ENCODE results near the gene EMID1. TPM values are rescaled to one million over a fixed set of nuclear protein-coding genes. Genes with fewer than 3 reads are reported as not detected.

EMID1 gene
- total RNA-seq, 1 donor from 2014 or later: 6.7 TPM

DNA sequence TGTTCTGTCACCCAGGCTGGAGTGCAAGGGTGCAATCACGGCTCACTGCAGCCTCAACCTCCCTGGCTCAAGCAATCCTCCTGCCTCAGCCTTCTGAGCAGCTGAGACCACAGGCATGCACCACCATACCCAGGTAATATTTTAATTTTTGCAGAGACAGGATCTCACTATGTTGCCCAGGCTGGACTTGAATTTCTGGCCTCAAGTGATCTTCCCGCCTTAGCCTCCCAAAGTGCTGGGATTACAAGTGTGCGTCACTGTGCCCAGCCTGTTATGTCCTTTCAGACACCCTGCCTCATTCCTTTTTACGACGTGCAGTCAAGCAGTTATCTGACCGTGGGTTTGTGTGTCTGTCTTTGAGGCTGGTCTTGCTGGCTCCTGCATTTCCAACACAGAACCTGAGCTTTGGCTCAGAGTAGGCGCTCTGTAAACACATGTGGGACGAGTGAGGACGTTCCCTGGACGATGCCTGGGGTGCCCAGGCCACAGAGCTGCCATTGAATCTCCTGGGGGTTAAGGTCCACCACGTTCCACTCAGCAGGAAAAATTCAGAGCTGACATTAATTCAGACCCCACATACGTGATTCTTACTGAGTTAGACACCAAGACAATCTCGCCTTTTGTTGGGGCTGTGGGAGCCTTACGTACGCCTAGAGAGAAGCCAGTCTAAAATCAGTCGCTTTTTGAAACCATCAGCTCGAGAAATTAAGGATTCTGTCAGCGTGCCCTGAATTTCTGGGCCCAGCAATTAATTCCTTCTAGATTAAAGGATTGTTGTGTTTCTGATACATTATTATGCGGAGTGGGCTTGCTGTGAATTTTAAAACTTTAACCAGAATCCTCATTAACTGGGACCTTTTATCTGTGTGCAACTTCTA is 21.5 kb upstream of the EMID1 start:
- Histone ChIP-seq H3K79me2 (ENCODE audit: low read depth) (no peaks in the 10 kb centered on the region), H3F3A (ENCODE audit: low read depth) (no peaks in the 10 kb centered on the region), H3K27ac (no peak overlapping the region), H2AFZ (replicated peaks) (no peak overlapping the region), H4K20me1 (ENCODE audit: low read depth) (no peaks in the 10 kb centered on the region), H3K36me3 (no peaks in the 10 kb centered on the region), H3K9ac (no peak overlapping the region), H3K27me3 (no peaks in the 10 kb centered on the region), H3K9me3 (ENCODE audit: low read depth) (no peaks in the 10 kb centered on the region), H3K4me2 (no peak overlapping the region), H3K4me1 (peaks cover 14% of the 10 kb centered on the region), H3K4me3 (no peak overlapping the region)
- Mint-ChIP-seq H3K9me3 (peaks cover 6% of the 10 kb centered on the region), H3K27me3 (ENCODE audit: insufficient read depth, low read depth) (peaks cover 5% of the 10 kb centered on the region), H3K27ac (peak overlapping the region; percentile 35), H3K4me3 (no peak overlapping the region), H3K4me1 (peaks cover 28% of the 10 kb centered on the region), H3K36me3 (peaks cover 10% of the 10 kb centered on the region)
- no peak for TF ChIP-seq EZH2phosphoT487 (IDR thresholded peaks at IDR 0.05)
- TF ChIP-seq EZH2 (IDR thresholded peaks at IDR 0.05): no peak
- TF ChIP-seq CTCF (IDR thresholded peaks at IDR 0.05): no peak
- no peak for DNase-seq (ENCODE audit: low spot score)

DNA sequence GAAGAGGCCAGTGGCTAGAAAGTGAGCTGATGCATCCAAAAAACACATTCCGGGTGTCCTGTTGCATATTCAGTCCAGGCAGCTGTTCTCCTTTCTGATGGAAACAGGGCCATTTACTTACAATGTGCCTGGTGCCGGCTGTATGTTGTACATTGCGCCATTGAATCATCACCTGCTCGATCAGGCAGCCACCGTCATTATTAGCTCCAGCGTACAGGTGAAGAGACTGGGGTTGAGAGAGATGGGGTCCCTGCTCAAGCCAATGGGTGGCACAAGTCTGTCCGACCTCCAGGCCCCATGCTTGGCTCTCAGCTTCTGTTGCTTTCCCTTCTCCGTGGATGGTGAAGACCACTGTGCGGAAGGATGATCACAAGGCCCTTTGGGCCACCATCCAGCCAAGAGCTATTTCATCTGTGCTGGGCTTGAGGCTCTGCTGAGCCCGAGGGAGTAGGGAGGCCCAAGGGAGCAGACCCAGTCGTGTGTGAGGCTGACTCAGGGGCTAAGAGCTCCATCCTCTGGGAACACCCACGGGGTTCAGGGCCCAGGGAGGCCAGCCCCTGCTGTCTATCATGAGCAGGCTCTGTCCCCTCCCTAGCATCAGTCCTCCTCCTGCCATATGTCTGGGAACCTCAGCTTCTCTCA is 20.7 kb upstream of the EMID1 start:
- Histone ChIP-seq H3K79me2 (ENCODE audit: low read depth) (no peaks in the 10 kb centered on the region), H3K9me3 (ENCODE audit: low read depth) (no peaks in the 10 kb centered on the region), H3K4me2 (no peak overlapping the region), H3K4me1 (peaks cover 14% of the 10 kb centered on the region), H3K4me3 (no peak overlapping the region), H3K27ac (no peak overlapping the region), H3F3A (ENCODE audit: low read depth) (no peaks in the 10 kb centered on the region), H4K20me1 (ENCODE audit: low read depth) (no peaks in the 10 kb centered on the region), H2AFZ (replicated peaks) (peak overlapping the region; percentile 17), H3K9ac (no peak overlapping the region), H3K36me3 (no peaks in the 10 kb centered on the region), H3K27me3 (no peaks in the 10 kb centered on the region)
- H3K27ac Mint-ChIP-seq: peak overlapping the region; percentile 35
- no peak overlapping the region for H3K4me3 Mint-ChIP-seq
- H3K27me3 Mint-ChIP-seq (ENCODE audit: insufficient read depth, low read depth): peaks cover 5% of the 10 kb centered on the region
- peaks cover 30% of the 10 kb centered on the region for H3K4me1 Mint-ChIP-seq
- TF ChIP-seq EZH2 (IDR thresholded peaks at IDR 0.05): no peak
- no peak for TF ChIP-seq CTCF (IDR thresholded peaks at IDR 0.05)
- TF ChIP-seq EZH2phosphoT487 (IDR thresholded peaks at IDR 0.05): no peak
- H3K36me3 Mint-ChIP-seq: peaks cover 8% of the 10 kb centered on the region
- peaks cover 3% of the 10 kb centered on the region for H3K9me3 Mint-ChIP-seq
- DNase-seq (ENCODE audit: low spot score): no peak

- TF ChIP-seq EZH2phosphoT487 (IDR thresholded peaks at IDR 0.05) (no peak), EZH2 (IDR thresholded peaks at IDR 0.05) (no peak), CTCF (IDR thresholded peaks at IDR 0.05) (no peak)
- Histone ChIP-seq H2AFZ (replicated peaks) (no peak overlapping the region), H3K36me3 (no peaks in the 10 kb centered on the region), H3K9me3 (ENCODE audit: low read depth) (no peaks in the 10 kb centered on the region), H3F3A (ENCODE audit: low read depth) (no peaks in the 10 kb centered on the region), H3K4me3 (no peak overlapping the region), H3K27ac (no peak overlapping the region), H3K9ac (no peak overlapping the region), H3K4me1 (peaks cover 14% of the 10 kb centered on the region), H4K20me1 (ENCODE audit: low read depth) (no peaks in the 10 kb centered on the region), H3K27me3 (no peaks in the 10 kb centered on the region), H3K79me2 (ENCODE audit: low read depth) (no peaks in the 10 kb centered on the region), H3K4me2 (no peak overlapping the region)
- Mint-ChIP-seq H3K9me3 (no peaks in the 10 kb centered on the region), H3K36me3 (no peaks in the 10 kb centered on the region), H3K4me3 (no peak overlapping the region), H3K27ac (no peak overlapping the region), H3K4me1 (peaks cover 37% of the 10 kb centered on the region), H3K27me3 (ENCODE audit: insufficient read depth, low read depth) (peaks cover 5% of the 10 kb centered on the region)
- no peak for DNase-seq (ENCODE audit: low spot score)
Observed at GRCh38 chr22:29186302-29186701, 19.4 kb upstream of the EMID1 start.

Measured in neural progenitor cell (in vitro differentiated cells).